GM13977 (cell line): ENCODE data around the gene JMJD7.

Source experiments
- DNase-seq: peaks from one replicate; pipeline ENCODE4 v3.0.0; 2012; ENCODE audit warnings: low spot score
- CTCF ChIP-seq: IDR thresholded peaks from 2 replicates; pipeline ENCODE4 v1.5.1; 2012; ENCODE audit warnings: mild to moderate bottlenecking, control low read depth; ENCODE audit not compliant: insufficient read depth; ENCODE audit errors: extremely low read depth, missing control alignments
- in situ Hi-C: fragments of 300-500 bp; cut with MboI; formaldehyde crosslinking; loops from one replicate; pipeline ENCODE4 v1.12.0; 2022; ENCODE audit warnings: low sequenced_read_pairs, low pct_unique_long_range_greater_than_20kb, mixed read lengths, inconsistent platforms; ENCODE audit not compliant: unreplicated experiment

The JMJD7 gene

GRCh38 chr15:41856262-41856661, 28.4 kb downstream of the JMJD7 start:
- in situ Hi-C loops: no loop called here
- no peak for TF ChIP-seq CTCF
- DNase-seq: no peak

GRCh38 chr15:41856716-41857115, 28.8 kb downstream of the JMJD7 start:
- DNase-seq: no peak
- in situ Hi-C loops: no loop called here
- TF ChIP-seq CTCF: no peak

- no peak for TF ChIP-seq CTCF
- in situ Hi-C loops: no loop called here
- DNase-seq: no peak
These were observed 29.4 kb downstream of the JMJD7 start for GRCh38 chr15:41857316-41857715.

GRCh38 chr15:41858756-41859155, 30.9 kb downstream of the JMJD7 start:
- no peak for DNase-seq
- in situ Hi-C loops: no loop called here
- TF ChIP-seq CTCF: no peak

GRCh38 chr15:41860049-41860828, 32.3 kb downstream of the JMJD7 start:
- TF ChIP-seq CTCF: peak; percentile 17
- no peak for DNase-seq
- in situ Hi-C loops: no loop called here

- TF ChIP-seq CTCF: no peak
- no peak for DNase-seq
- in situ Hi-C loops: no loop called here
These were observed 34.0 kb downstream of the JMJD7 start for GRCh38 chr15:41861736-41862356.
